HepG2 (cell line): Measurements from ENCODE around the gene NELFB. TPM values are rescaled to one million over a fixed set of nuclear protein-coding genes. Genes with fewer than 3 reads are reported as not detected.
A peak's percentile ranks its signal among the peaks of the same experiment; 100 is the strongest.

Source experiments
- BHLHE40 ChIP-seq: IDR thresholded peaks from 2 replicates; pipeline ENCODE4 v1.6.1; 2011; ENCODE audit warnings: low read length, improper control_type of control experiment
- BORCS8-MEF2B ChIP-seq: sonication (generic); formaldehyde crosslinking; IDR thresholded peaks from 2 replicates; pipeline ENCODE4 v1.8.0; 2022; ENCODE audit warnings: mild to moderate bottlenecking, missing genetic modification reagents
- CAMTA2 ChIP-seq: sonication (generic); formaldehyde crosslinking; IDR thresholded peaks from 2 replicates; pipeline ENCODE4 v1.4.0; 2020; ENCODE audit warnings: mild to moderate bottlenecking, missing genetic modification reagents, borderline replicate concordance
- CREM ChIP-seq, 2 experiments: sonication (generic) in 1 of 2; formaldehyde crosslinking in 1 of 2; IDR thresholded peaks; 2 replicates each; pipeline versions ENCODE4 v1.4.0 to v1.6.1; 2016 to 2020; ENCODE audit warnings: antibody characterized with exemption in 1 of 2, mild to moderate bottlenecking in 1 of 2, missing genetic modification reagents in 1 of 2
- CTCF ChIP-seq: sonication (generic); formaldehyde crosslinking; IDR thresholded peaks from 2 replicates; pipeline ENCODE4 v1.5.0; 2020; ENCODE audit warnings: mild to moderate bottlenecking, missing genetic modification reagents, moderate library complexity
- EHMT2 ChIP-seq: fragments of 200-600 bp; sonication (generic); IDR thresholded peaks from 2 replicates; pipeline ENCODE4 v1.7.0; 2017; ENCODE audit warnings: antibody characterized with exemption, low read depth, low read length, borderline replicate concordance
- HMG20A ChIP-seq: IDR thresholded peaks from 2 replicates; pipeline ENCODE4 v1.6.1; 2016; ENCODE audit warnings: borderline replicate concordance
- JARID2 ChIP-seq: sonication (generic); formaldehyde crosslinking; IDR thresholded peaks from 2 replicates; pipeline ENCODE4 v1.8.1; 2023; ENCODE audit warnings: missing genetic modification reagents, inconsistent platforms; ENCODE audit not compliant: insufficient replicate concordance
- KLF13 ChIP-seq: sonication (generic); formaldehyde crosslinking; IDR thresholded peaks from 2 replicates; pipeline ENCODE4 v1.4.0; 2020; ENCODE audit warnings: mild to moderate bottlenecking, missing genetic modification reagents
- MEIS1 ChIP-seq: sonication (generic); formaldehyde crosslinking; IDR thresholded peaks from 2 replicates; pipeline ENCODE4 v1.9.0; 2021; ENCODE audit warnings: mild to moderate bottlenecking, missing genetic modification reagents, moderate library complexity, borderline replicate concordance
- MTA3 ChIP-seq: sonication (generic); formaldehyde crosslinking; IDR thresholded peaks from 2 replicates; pipeline ENCODE4 v1.4.0; 2020; ENCODE audit warnings: missing genetic modification reagents
- NFKB2 ChIP-seq: sonication (generic); formaldehyde crosslinking; IDR thresholded peaks from 2 replicates; pipeline ENCODE4 v1.4.0; 2020; ENCODE audit warnings: missing genetic modification reagents, borderline replicate concordance
- NRL ChIP-seq: sonication (generic); formaldehyde crosslinking; IDR thresholded peaks from 2 replicates; pipeline ENCODE4 v1.5.0; 2020; ENCODE audit warnings: missing genetic modification reagents, mild to moderate bottlenecking, moderate library complexity, borderline replicate concordance
- PITX1 ChIP-seq: sonication (generic); formaldehyde crosslinking; IDR thresholded peaks from 2 replicates; pipeline ENCODE4 v1.5.1; 2020; ENCODE audit warnings: mild to moderate bottlenecking, missing genetic modification reagents
- RCOR2 ChIP-seq: IDR thresholded peaks from 2 replicates; pipeline ENCODE4 v1.6.1; 2016; ENCODE audit warnings: missing biosample characterization, missing genetic modification reagents
- REPIN1 ChIP-seq: sonication (generic); formaldehyde crosslinking; IDR thresholded peaks from 2 replicates; pipeline ENCODE4 v1.8.0; 2022; ENCODE audit warnings: missing genetic modification reagents, low read depth, mild to moderate bottlenecking, borderline replicate concordance
- SRSF1 ChIP-seq: fragments of 200-400 bp; formaldehyde crosslinking; optimal IDR thresholded peaks from 2 replicates; pipeline ENCODE3; 2017; ENCODE audit warnings: mild to moderate bottlenecking, low read depth, low read length, moderate library complexity
- ZBTB7A ChIP-seq: sonication (generic); formaldehyde crosslinking; IDR thresholded peaks from 2 replicates; pipeline ENCODE4 v1.8.0; 2022; ENCODE audit warnings: mild to moderate bottlenecking, missing genetic modification reagents
- ZC3H13 ChIP-seq: sonication (generic); formaldehyde crosslinking; IDR thresholded peaks from 2 replicates; pipeline ENCODE4 v1.8.1; 2023; ENCODE audit warnings: mild to moderate bottlenecking, missing genetic modification reagents, moderate library complexity
- ZFP36L1 ChIP-seq: sonication (generic); formaldehyde crosslinking; IDR thresholded peaks from 2 replicates; pipeline ENCODE4 v1.8.0; 2022; ENCODE audit warnings: mild to moderate bottlenecking, missing genetic modification reagents, moderate library complexity
- ZFY ChIP-seq: sonication (generic); formaldehyde crosslinking; IDR thresholded peaks from 2 replicates; pipeline ENCODE4 v1.4.0; 2020; ENCODE audit warnings: missing genetic modification reagents
- ZNF350 ChIP-seq: sonication (generic); formaldehyde crosslinking; IDR thresholded peaks from 2 replicates; pipeline ENCODE4 v1.4.0; 2020; ENCODE audit warnings: mild to moderate bottlenecking, low read depth, missing genetic modification reagents, borderline replicate concordance
- ZNF44 ChIP-seq: sonication (generic); formaldehyde crosslinking; IDR thresholded peaks from 2 replicates; pipeline ENCODE4 v1.5.1; 2020; ENCODE audit warnings: mild to moderate bottlenecking, missing genetic modification reagents
- ZNF547 ChIP-seq: sonication (generic); formaldehyde crosslinking; IDR thresholded peaks from 2 replicates; pipeline ENCODE4 v1.5.1; 2020; ENCODE audit warnings: mild to moderate bottlenecking, missing genetic modification reagents
- ZNF572 ChIP-seq: sonication (generic); formaldehyde crosslinking; IDR thresholded peaks from 2 replicates; pipeline ENCODE4 v1.5.1; 2020; ENCODE audit warnings: mild to moderate bottlenecking, missing genetic modification reagents
- ZNF660 ChIP-seq: sonication (generic); formaldehyde crosslinking; IDR thresholded peaks from 2 replicates; pipeline ENCODE4 v1.5.1; 2020; ENCODE audit warnings: mild to moderate bottlenecking, low read depth, missing genetic modification reagents, borderline replicate concordance
- ZNF772 ChIP-seq: sonication (generic); formaldehyde crosslinking; IDR thresholded peaks from 2 replicates; pipeline ENCODE4 v1.5.0; 2020; ENCODE audit warnings: mild to moderate bottlenecking, missing genetic modification reagents
- ZNF850 ChIP-seq: sonication (generic); formaldehyde crosslinking; conservative IDR thresholded peaks from 2 replicates; pipeline ENCODE4 v1.9.0; 2021; ENCODE audit warnings: mild to moderate bottlenecking, missing genetic modification reagents
- polyA plus RNA-seq, 8 experiments: library from polyadenylated mRNA; depleted of rRNA in 3 of 8; stranded (reverse) in 7 of 8; unstranded in 1 of 8; fragments of >200 nt; fragmentation: Illumina TruSeq in 4 of 8; extraction: Trizol in 4 of 8; gene quantifications; 2 replicates each; pipeline versions ENCODE4 v1.2.1 to v1.2.3, GENCODE V29; 2011 to 2016; ENCODE audit warnings: low read depth in 4 of 8, missing spikeins in 1 of 8, mixed read lengths in 1 of 8; ENCODE audit not compliant: insufficient read depth in 1 of 8
- total RNA-seq, 5 experiments: library from RNA; depleted of rRNA; stranded (reverse); fragments of >200 nt; fragmentation: Illumina TruSeq; extraction: Trizol; gene quantifications; 2 replicates each; pipeline ENCODE4 v1.2.3, GENCODE V29; 2016; ENCODE audit warnings: low read depth in 1 of 5
- TF ChIP-seq, protein P1 (sequence below): sonication (generic); formaldehyde crosslinking; IDR thresholded peaks from 2 replicates; pipeline ENCODE4 v1.4.0; 2020; ENCODE audit warnings: mild to moderate bottlenecking, missing genetic modification reagents

Gene NELFB
- total and polyA plus RNA-seq, 2 of the 13 experiments (the other 11 are each of a cell fraction or from before 2014, with no cell fraction given): 26.5 to 45.8 TPM

DNA sequence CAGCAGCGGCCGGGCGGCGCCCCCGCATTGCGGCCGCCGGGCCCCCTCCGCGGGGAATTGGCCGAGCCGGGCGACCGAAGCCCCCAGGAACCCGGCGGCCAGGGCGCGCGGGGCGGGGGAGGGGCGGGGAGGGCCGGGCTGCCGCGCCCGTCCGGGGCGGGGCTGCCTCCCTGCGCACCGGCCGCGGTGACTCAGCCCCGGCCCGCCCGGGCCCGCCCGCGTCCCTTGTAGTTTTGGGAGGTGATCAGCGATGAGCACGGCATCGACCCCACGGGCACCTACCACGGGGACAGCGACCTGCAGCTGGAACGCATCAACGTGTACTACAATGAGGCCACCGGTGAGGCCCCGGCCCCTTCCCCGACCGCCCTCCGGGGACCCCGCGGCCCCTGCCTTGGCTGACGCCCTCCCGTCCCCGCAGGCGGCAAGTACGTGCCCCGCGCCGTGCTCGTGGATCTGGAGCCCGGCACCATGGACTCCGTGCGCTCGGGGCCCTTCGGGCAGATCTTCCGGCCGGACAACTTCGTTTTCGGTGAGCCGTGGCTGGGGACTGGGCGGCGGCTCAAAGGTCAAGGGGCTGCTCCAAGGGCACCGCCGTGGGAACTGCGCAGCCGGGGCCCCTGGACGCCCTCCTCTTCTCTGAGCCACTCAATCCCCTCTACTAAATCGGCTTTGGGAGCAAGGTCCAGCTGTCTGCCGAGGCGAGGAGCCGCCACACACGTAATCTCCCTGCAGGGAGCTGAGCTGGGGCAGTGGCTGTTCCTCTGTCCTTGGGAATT lies 13.4 kb upstream of the NELFB start (continued):
- 0 out of 2 replicates have a peak, but pooled peaks have one; percentile 64 for TF ChIP-seq REPIN1 (CRISPR knock-in tag)
- TF ChIP-seq ZNF547 (CRISPR knock-in tag): 0 out of 2 replicates have a peak, but pooled peaks have one; percentile 49
- no peak for TF ChIP-seq ZNF660 (CRISPR knock-in tag)
- TF ChIP-seq ZNF44: no peak
- TF ChIP-seq ZC3H13 (CRISPR knock-in tag): peak; percentile 41; the same call in 1 of the 2 replicates
- TF ChIP-seq MTA3 (CRISPR knock-in tag): no peak
- no peak for TF ChIP-seq KLF13 (CRISPR knock-in tag)
- no peak for TF ChIP-seq ZBTB7A (CRISPR knock-in tag)
- TF ChIP-seq SRSF1: no peak
- TF ChIP-seq NFKB2: peak; percentile 67; the same call in 1 of the 2 replicates
- peak; percentile 54; the same call in 1 of the 2 replicates for TF ChIP-seq ZFY (CRISPR knock-in tag)
- TF ChIP-seq CREM (IDR thresholded peaks at IDR 0.05): peak; percentile 21; the same call in 1 of the 2 replicates
- TF ChIP-seq CREM (CRISPR knock-in tag; IDR thresholded peaks at IDR 0.05): no peak
- peak; percentile 37; the same call in 1 of the 2 replicates for TF ChIP-seq BORCS8-MEF2B (CRISPR knock-in tag)
- no peak for TF ChIP-seq BHLHE40
- no peak for TF ChIP-seq ZFP36L1
- TF ChIP-seq CTCF (CRISPR knock-in tag): peak; percentile 7; the same call in 1 of the 2 replicates
- no peak for TF ChIP-seq JARID2 (CRISPR knock-in tag)
- 0 out of 2 replicates have a peak, but pooled peaks have one; percentile 43 for TF ChIP-seq MEIS1
- peak; percentile 4; the same call in 1 of the 2 replicates for TF ChIP-seq ZNF772
- no peak for TF ChIP-seq ZNF572 (CRISPR knock-in tag)
- TF ChIP-seq NRL (CRISPR knock-in tag): no peak
- no peak for TF ChIP-seq HMG20A (CRISPR knock-in tag)
- TF ChIP-seq, protein P1, sequence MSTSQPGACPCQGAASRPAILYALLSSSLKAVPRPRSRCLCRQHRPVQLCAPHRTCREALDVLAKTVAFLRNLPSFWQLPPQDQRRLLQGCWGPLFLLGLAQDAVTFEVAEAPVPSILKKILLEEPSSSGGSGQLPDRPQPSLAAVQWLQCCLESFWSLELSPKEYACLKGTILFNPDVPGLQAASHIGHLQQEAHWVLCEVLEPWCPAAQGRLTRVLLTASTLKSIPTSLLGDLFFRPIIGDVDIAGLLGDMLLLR: 0 out of 2 replicates have a peak, but pooled peaks have one; percentile 61
- TF ChIP-seq PITX1 (CRISPR knock-in tag): peak; percentile 71
- no peak for TF ChIP-seq RCOR2 (CRISPR knock-in tag)
- peak; percentile 63; the same call in 1 of the 2 replicates for TF ChIP-seq ZNF350 (CRISPR knock-in tag)
- no peak for TF ChIP-seq ZNF850 (CRISPR knock-in tag)
- no peak for TF ChIP-seq EHMT2
- TF ChIP-seq CAMTA2 (CRISPR knock-in tag): peak; percentile 63; the same call in 1 of the 2 replicates
